Smooth muscle cell (in vitro differentiated cells): ENCODE data around the gene CFAP210. TPM values are rescaled to one million over a fixed set of nuclear protein-coding genes. Genes with fewer than 3 reads are reported as not detected.
"Not testable (repeated sequence)": the region's sequence is repeated elsewhere in the genome, so short reads cannot be mapped to it uniquely, and the experiment has no call there.

Experiments used
- DNase-seq: peaks from one replicate; lab custom pipeline; 2025; ENCODE audit not compliant: unreplicated experiment; lab: John Stamatoyannopoulos, UW
- H2AFZ ChIP-seq: fragments of 200-600 bp; sonication (generic); 2 replicates; pipeline ENCODE4 v1.6.0; 2016; ENCODE audit warnings: antibody characterized with exemption, low read depth, mild to moderate bottlenecking
- H3F3A ChIP-seq: fragments of 200-600 bp; sonication (generic); 2 replicates; pipeline ENCODE4 v1.6.0; 2017; ENCODE audit warnings: antibody characterized with exemption, low read depth
- H3K27ac ChIP-seq: fragments of 200-600 bp; sonication (generic); 2 replicates; pipeline ENCODE4 v1.5.1; 2016; ENCODE audit warnings: low read depth, mild to moderate bottlenecking
- H3K27me3 ChIP-seq: fragments of 200-600 bp; sonication (generic); 2 replicates; pipeline ENCODE4 v1.6.1; 2016; ENCODE audit warnings: low read depth, mild to moderate bottlenecking
- H3K36me3 ChIP-seq: fragments of 200-600 bp; sonication (generic); 2 replicates; pipeline ENCODE4 v1.5.1; 2016; ENCODE audit warnings: low read depth
- H3K4me1 ChIP-seq: fragments of 200-600 bp; sonication (generic); 2 replicates; pipeline ENCODE4 v1.5.1; 2016; ENCODE audit warnings: low read depth
- H3K4me2 ChIP-seq: fragments of 200-600 bp; sonication (generic); 2 replicates; pipeline ENCODE4 v1.6.0; 2016; ENCODE audit warnings: mild to moderate bottlenecking
- H3K4me3 ChIP-seq: fragments of 200-600 bp; sonication (generic); 2 replicates; pipeline ENCODE4 v1.5.1; 2016; ENCODE audit warnings: mild to moderate bottlenecking
- H3K79me2 ChIP-seq: fragments of 200-600 bp; sonication (generic); 2 replicates; pipeline ENCODE4 v1.6.0; 2016; ENCODE audit warnings: low read depth, mild to moderate bottlenecking
- H3K9ac ChIP-seq: fragments of 200-600 bp; sonication (generic); 2 replicates; pipeline ENCODE4 v1.6.0; 2016; ENCODE audit warnings: low read depth
- H3K9me3 ChIP-seq: fragments of 200-600 bp; sonication (generic); replicated peaks from 2 replicates; pipeline ENCODE4 v1.5.1; 2016; ENCODE audit warnings: low read depth
- H4K20me1 ChIP-seq: fragments of 200-600 bp; sonication (generic); 2 replicates; pipeline ENCODE4 v1.6.0; 2016; ENCODE audit warnings: low read depth
- WGBS: methylation state at CpG from one replicate; pipeline ENCODE4 v1.1.7; 2016; ENCODE audit warnings: low lambda C conversion rate; 5-methylcytosine and 5-hydroxymethylcytosine counted together
- polyA plus RNA-seq: library from polyadenylated mRNA; unstranded; fragments of >200 nt; fragmentation: Nextera tagmentation; extraction: Ambion mirVana; gene quantifications from 2 replicates; pipeline ENCODE4 v1.2.1, GENCODE V29; 2016
- total RNA-seq: library from RNA; depleted of rRNA; stranded (reverse); fragments of >200 nt; gene quantifications from 2 replicates; pipeline ENCODE4 v1.2.3, GENCODE V29; 2014
- TF ChIP-seq, protein P1 (sequence below): fragments of 200-600 bp; sonication (generic); IDR thresholded peaks from 2 replicates; pipeline ENCODE4 v1.5.1; 2017; ENCODE audit warnings: borderline replicate concordance, mild to moderate bottlenecking, antibody characterized with exemption; ENCODE audit not compliant: insufficient read depth, poor library complexity, severe bottlenecking

CFAP210 gene
- total and polyA plus RNA-seq, 2 experiments from 2014 or later: 0.13 TPM; not detected in 1

DNA sequence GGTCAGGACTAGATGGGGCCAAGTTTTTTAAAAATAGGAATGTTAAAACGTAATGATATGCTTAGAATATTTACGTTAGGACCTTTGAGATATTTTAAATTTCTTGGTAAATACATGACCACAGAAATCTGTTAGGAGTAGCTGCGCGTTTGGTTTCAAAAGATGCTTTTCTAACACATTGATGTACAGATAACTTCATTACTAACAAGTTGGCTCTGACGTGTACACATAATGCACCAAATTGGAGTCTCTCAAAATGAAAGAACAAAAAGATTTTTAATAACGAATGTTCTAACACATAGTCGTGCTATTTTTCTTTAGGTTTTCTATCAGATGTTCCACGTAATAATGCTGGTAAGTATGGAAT, 672 bp upstream of the CFAP210 start:
- TF ChIP-seq, protein P1, sequence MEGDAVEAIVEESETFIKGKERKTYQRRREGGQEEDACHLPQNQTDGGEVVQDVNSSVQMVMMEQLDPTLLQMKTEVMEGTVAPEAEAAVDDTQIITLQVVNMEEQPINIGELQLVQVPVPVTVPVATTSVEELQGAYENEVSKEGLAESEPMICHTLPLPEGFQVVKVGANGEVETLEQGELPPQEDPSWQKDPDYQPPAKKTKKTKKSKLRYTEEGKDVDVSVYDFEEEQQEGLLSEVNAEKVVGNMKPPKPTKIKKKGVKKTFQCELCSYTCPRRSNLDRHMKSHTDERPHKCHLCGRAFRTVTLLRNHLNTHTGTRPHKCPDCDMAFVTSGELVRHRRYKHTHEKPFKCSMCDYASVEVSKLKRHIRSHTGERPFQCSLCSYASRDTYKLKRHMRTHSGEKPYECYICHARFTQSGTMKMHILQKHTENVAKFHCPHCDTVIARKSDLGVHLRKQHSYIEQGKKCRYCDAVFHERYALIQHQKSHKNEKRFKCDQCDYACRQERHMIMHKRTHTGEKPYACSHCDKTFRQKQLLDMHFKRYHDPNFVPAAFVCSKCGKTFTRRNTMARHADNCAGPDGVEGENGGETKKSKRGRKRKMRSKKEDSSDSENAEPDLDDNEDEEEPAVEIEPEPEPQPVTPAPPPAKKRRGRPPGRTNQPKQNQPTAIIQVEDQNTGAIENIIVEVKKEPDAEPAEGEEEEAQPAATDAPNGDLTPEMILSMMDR: no peak
- peak overlapping the region; percentile 81 for H3K27ac ChIP-seq

DNA sequence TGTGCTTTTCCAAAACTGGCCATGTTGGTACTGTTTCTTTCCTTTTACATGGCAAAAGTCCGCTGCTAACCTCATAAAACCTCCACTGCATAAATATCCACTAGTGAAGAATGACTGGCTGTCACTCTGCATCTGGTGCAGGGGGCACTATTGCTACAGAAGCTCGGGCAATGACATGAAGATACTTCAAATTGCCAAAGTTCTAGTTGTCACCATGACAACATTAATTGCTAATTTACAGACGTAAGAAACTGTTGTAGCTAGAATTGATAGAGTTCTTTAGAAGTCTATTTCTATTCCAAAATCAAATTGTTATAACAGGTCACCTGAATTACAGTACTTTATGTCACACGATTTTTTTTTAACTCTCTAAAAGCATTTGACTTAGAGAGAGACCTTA, 845 bp downstream of the CFAP210 start:
- Histone ChIP-seq H3K27me3 (no peaks in the 10 kb centered on the region), H4K20me1 (no peaks in the 10 kb centered on the region), H3K36me3 (no peaks in the 10 kb centered on the region), H3F3A (peaks cover 3% of the 10 kb centered on the region), H3K9me3 (no peaks in the 10 kb centered on the region), H3K4me2 (peak overlapping the region; percentile 85), H3K27ac (peak overlapping the region; percentile 81), H3K9ac (peak overlapping the region; percentile 92), H3K79me2 (no peaks in the 10 kb centered on the region), H3K4me1 (peaks cover 3% of the 10 kb centered on the region), H3K4me3 (peak overlapping the region; percentile 83), H2AFZ (peak overlapping the region; percentile 99)
- no peak for DNase-seq
- TF ChIP-seq, protein P1: no peak
- WGBS: 51% methylated on average over 4 of the region's 4 CpGs

More for the DNA sequence above, 672 bp upstream of the CFAP210 start:
- WGBS: 58% methylated on average over 8 of the region's 8 CpGs
- no peaks in the 10 kb centered on the region for H4K20me1 ChIP-seq
- peak overlapping the region; percentile 85 for H3K4me2 ChIP-seq
- H2AFZ ChIP-seq: peak overlapping the region; percentile 76
- no peaks in the 10 kb centered on the region for H3K79me2 ChIP-seq
- H3K36me3 ChIP-seq: no peaks in the 10 kb centered on the region
- no peak for DNase-seq
- no peaks in the 10 kb centered on the region for H3K9me3 ChIP-seq
- H3F3A ChIP-seq: peaks cover 3% of the 10 kb centered on the region
- H3K4me3 ChIP-seq: peak overlapping the region; percentile 83
- H3K27me3 ChIP-seq: no peaks in the 10 kb centered on the region
- H3K4me1 ChIP-seq: peaks cover 3% of the 10 kb centered on the region
- H3K9ac ChIP-seq: peak overlapping the region; percentile 92

DNA sequence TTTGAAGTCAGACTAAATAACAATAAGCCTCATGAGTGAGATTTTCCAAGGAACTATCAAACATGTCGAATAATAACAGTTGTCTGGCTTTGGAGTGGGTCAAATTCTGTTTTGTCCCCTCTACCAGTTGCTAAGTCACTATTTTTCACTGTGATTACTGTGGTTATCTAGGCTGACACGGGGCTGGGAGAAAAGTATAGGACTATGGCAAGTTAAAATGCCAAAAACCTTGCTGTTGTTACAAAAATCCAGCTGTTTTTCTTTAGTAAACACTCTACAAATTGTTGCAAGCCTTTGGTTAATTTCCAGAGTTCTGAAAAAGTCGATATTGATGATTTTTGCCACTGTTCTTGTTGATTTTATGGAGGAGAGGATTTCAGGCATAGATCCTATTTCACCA, 1.5 kb downstream of the CFAP210 start:
- no peaks in the 10 kb centered on the region for H3K36me3 ChIP-seq
- H3F3A ChIP-seq: peaks cover 3% of the 10 kb centered on the region
- TF ChIP-seq, protein P1: no peak
- no peak overlapping the region for H2AFZ ChIP-seq
- H3K27ac ChIP-seq: no peak overlapping the region
- H3K4me1 ChIP-seq: peaks cover 3% of the 10 kb centered on the region
- H3K9ac ChIP-seq: no peak overlapping the region
- H3K27me3 ChIP-seq: no peaks in the 10 kb centered on the region
- H3K9me3 ChIP-seq: no peaks in the 10 kb centered on the region
- H3K79me2 ChIP-seq: no peaks in the 10 kb centered on the region
- no peak overlapping the region for H3K4me3 ChIP-seq
- H3K4me2 ChIP-seq: no peak overlapping the region
- WGBS: 62% methylated on average over 3 of the region's 3 CpGs
- DNase-seq: no peak
- no peaks in the 10 kb centered on the region for H4K20me1 ChIP-seq

DNA sequence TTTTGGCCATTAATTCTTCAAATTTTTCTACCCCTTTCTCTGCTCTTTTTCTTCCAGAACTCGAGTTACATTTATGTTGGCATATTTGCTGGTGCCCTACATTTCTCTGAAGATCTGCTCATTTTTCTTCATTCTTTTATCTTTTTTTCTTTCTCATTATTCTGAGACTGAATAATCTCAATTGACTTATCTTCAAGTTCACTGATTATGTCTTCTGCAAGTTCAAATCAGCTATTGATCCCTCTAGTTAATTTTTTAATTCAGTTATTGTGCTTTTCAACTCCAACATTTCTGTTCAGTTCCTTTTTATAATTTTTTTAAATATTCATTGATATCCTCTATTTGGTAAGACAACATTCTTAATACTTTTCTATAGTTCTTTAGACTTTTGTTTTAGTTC, 3.2 kb downstream of the CFAP210 start:
- Histone ChIP-seq H3F3A (peaks cover 3% of the 10 kb centered on the region), H3K4me3 (no peak overlapping the region), H3K27me3 (no peaks in the 10 kb centered on the region), H3K79me2 (no peaks in the 10 kb centered on the region), H4K20me1 (no peaks in the 10 kb centered on the region), H3K4me2 (no peak overlapping the region), H3K27ac (no peak overlapping the region), H3K36me3 (no peaks in the 10 kb centered on the region), H3K9me3 (no peaks in the 10 kb centered on the region), H3K4me1 (peaks cover 3% of the 10 kb centered on the region), H2AFZ (no peak overlapping the region), H3K9ac (no peak overlapping the region)
- TF ChIP-seq, protein P1: no peak
- 74% methylated on average over 1 of the region's 1 CpG for WGBS
- no peak for DNase-seq

DNA sequence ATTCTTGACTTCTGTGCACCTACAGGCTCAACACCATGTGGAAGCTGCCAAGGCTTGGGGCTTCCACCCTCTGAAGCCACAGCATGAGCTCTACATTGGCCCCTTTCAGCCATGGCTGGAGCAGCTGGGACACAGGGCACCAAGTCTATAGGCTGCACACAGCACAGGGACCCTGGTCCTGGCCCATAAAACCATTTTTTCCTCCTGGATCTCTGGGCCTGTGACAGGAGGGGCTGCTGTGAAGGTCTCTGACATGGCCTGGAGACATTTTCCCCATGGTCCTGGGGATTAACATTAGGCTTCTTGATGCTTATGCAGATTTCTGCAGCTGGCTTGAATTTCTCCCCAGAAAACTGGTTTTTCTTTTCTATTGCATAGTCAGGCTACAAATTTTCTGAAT, 6.3 kb downstream of the CFAP210 start:
- not testable (repeated sequence) for H3K36me3 ChIP-seq, DNase-seq, H3F3A ChIP-seq, H3K27ac ChIP-seq, H3K4me1 ChIP-seq, H4K20me1 ChIP-seq, H3K4me3 ChIP-seq, H3K4me2 ChIP-seq, H3K9me3 ChIP-seq, H3K79me2 ChIP-seq, H3K9ac ChIP-seq, H3K27me3 ChIP-seq, H2AFZ ChIP-seq

DNA sequence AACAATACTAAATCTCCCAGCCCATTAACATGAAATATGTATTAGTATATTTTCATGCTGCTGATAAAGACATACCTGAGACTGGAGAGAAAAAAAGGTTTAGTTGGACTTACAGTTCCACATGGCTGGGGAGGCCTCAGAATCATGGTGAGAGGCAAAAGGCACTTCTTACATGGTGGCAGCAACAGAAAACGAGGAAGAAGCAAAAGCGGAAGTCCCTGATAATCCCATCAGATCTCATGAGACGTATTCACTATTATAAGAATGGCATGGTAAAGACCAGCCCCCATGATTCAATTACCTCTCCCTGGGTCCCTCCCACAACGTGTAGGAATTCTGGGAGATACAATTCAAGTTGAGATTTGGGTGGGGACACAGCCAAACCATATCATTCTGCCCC, 7.4 kb downstream of the CFAP210 start:
- H3K27me3 ChIP-seq, H3K4me1 ChIP-seq, H3K4me2 ChIP-seq, DNase-seq, H4K20me1 ChIP-seq, H3K27ac ChIP-seq, H3K36me3 ChIP-seq, H3K79me2 ChIP-seq, H3K9ac ChIP-seq, H3F3A ChIP-seq, H3K9me3 ChIP-seq, H2AFZ ChIP-seq, H3K4me3 ChIP-seq: not testable (repeated sequence)
- WGBS: 87% methylated on average over 4 of the region's 4 CpGs
